NCI-H82 treated with DMSO at 0.1 percent for 48 hours (cell line): ENCODE data around the gene CDC37L1.
"Not testable (repeated sequence)": the region's sequence is repeated elsewhere in the genome, so short reads cannot be mapped to it uniquely, and the experiment has no call there.

Source experiments
- DNase-seq: peaks from one replicate; lab custom pipeline; 2025; ENCODE audit not compliant: unreplicated experiment; lab: John Stamatoyannopoulos, UW

Gene CDC37L1

GRCh38 chr9:4679268-4680172 lies at the start of gene CDC37L1:
CDC37L1 (plus strand) TSS chr9:4679569; CDS start chr9:4679768, 199 bp downstream.
- DNase-seq, result peak; percentile 65

- no peak for DNase-seq
Measured at GRCh38 chr9:4630836-4631235, 48.5 kb upstream of the CDC37L1 start.

GRCh38 chr9:4638968-4639367 lies 40.4 kb upstream of the CDC37L1 start:
- no peak for DNase-seq

GRCh38 chr9:4639420-4639819 lies 39.9 kb upstream of the CDC37L1 start:
- DNase-seq, result no peak

- DNase-seq, result no peak
Measured at GRCh38 chr9:4640027-4640426, 39.3 kb upstream of the CDC37L1 start.

GRCh38 chr9:4642351-4642750 lies 37.0 kb upstream of the CDC37L1 start:
- DNase-seq, result no peak

- DNase-seq, result no peak
Measured at GRCh38 chr9:4654084-4654483, 25.3 kb upstream of the CDC37L1 start.

- DNase-seq, result no peak
Measured at GRCh38 chr9:4654538-4654937, 24.8 kb upstream of the CDC37L1 start.

GRCh38 chr9:4656196-4656595 lies 23.2 kb upstream of the CDC37L1 start:
- DNase-seq, result not testable (repeated sequence)

GRCh38 chr9:4656621-4657020 lies 22.7 kb upstream of the CDC37L1 start:
- DNase-seq, result no peak

- DNase-seq, result no peak
Measured at GRCh38 chr9:4657426-4658159, 21.8 kb upstream of the CDC37L1 start.

GRCh38 chr9:4660665-4661064 lies 18.7 kb upstream of the CDC37L1 start:
- DNase-seq, result not testable (repeated sequence)

GRCh38 chr9:4661165-4661564 lies 18.2 kb upstream of the CDC37L1 start:
- no peak for DNase-seq

- DNase-seq, result no peak
Measured at GRCh38 chr9:4661611-4662010, 17.8 kb upstream of the CDC37L1 start.

- peak; percentile 43 for DNase-seq
Measured at GRCh38 chr9:4662108-4662988, 17.0 kb upstream of the CDC37L1 start, which contains the start of gene PLPP6. PLPP6 (plus strand) TSS chr9:4662294; CDS start chr9:4662376, 82 bp downstream.

- DNase-seq, result no peak
Measured at GRCh38 chr9:4662989-4663792, 16.2 kb upstream of the CDC37L1 start.

GRCh38 chr9:4663956-4664355 lies 15.4 kb upstream of the CDC37L1 start:
- DNase-seq, result no peak

GRCh38 chr9:4665357-4665756 lies 14.0 kb upstream of the CDC37L1 start:
- no peak for DNase-seq

GRCh38 chr9:4666042-4666699 lies 13.2 kb upstream of the CDC37L1 start, which contains the start of gene SPATA6L:
SPATA6L (minus strand) TSS chr9:4666480; CDS start chr9:4666250, 230 bp downstream.
- DNase-seq, result no peak

GRCh38 chr9:4667681-4668080 lies 11.7 kb upstream of the CDC37L1 start:
- DNase-seq, result no peak
